OCI-M2 (cell line): ENCODE results near the gene UBE2E2.

Experiments used
- DNase-seq: peaks from one replicate; lab custom pipeline; 2025; ENCODE audit not compliant: unreplicated experiment; lab: John Stamatoyannopoulos, UW

Gene UBE2E2

GRCh38 chr3:23573827-23574226 is 370.7 kb downstream of the UBE2E2 start:
- no peak for DNase-seq

- no peak for DNase-seq
Observed at GRCh38 chr3:23574822-23575315, 371.7 kb downstream of the UBE2E2 start.

- DNase-seq, result no peak
Observed at GRCh38 chr3:23575697-23576096, 372.6 kb downstream of the UBE2E2 start.

- DNase-seq, result no peak
Observed at GRCh38 chr3:23576379-23576959, 373.3 kb downstream of the UBE2E2 start.

- no peak for DNase-seq
Observed at GRCh38 chr3:23580096-23580713, 377.1 kb downstream of the UBE2E2 start.

GRCh38 chr3:23583980-23584740 is 381.0 kb downstream of the UBE2E2 start:
- DNase-seq, result no peak

GRCh38 chr3:23587513-23587912 is 384.4 kb downstream of the UBE2E2 start:
- DNase-seq, result no peak

GRCh38 chr3:23588547-23588946 is 385.4 kb downstream of the UBE2E2 start:
- no peak for DNase-seq

- DNase-seq, result no peak
Observed at GRCh38 chr3:23589602-23590001, 386.5 kb downstream of the UBE2E2 start.

GRCh38 chr3:23590424-23591273 is 387.5 kb downstream of the UBE2E2 start:
- DNase-seq, result no peak

- DNase-seq, result no peak
Observed at GRCh38 chr3:23591374-23591773, 388.2 kb downstream of the UBE2E2 start.

- no peak for DNase-seq
Observed at GRCh38 chr3:23592961-23593931, 390.1 kb downstream of the UBE2E2 start.

GRCh38 chr3:23594066-23594465 is 390.9 kb downstream of the UBE2E2 start:
- no peak for DNase-seq

- DNase-seq, result no peak
Observed at GRCh38 chr3:23594894-23595670, 392.0 kb downstream of the UBE2E2 start.

- no peak for DNase-seq
Observed at GRCh38 chr3:23595851-23596250, 392.7 kb downstream of the UBE2E2 start.

GRCh38 chr3:23600167-23600871 is 397.2 kb downstream of the UBE2E2 start:
- DNase-seq, result no peak

- DNase-seq, result no peak
Observed at GRCh38 chr3:23601091-23601822, 398.1 kb downstream of the UBE2E2 start.

GRCh38 chr3:23602971-23603370 is 399.8 kb downstream of the UBE2E2 start:
- no peak for DNase-seq
